HG02571 (cell line): ENCODE measurements around the gene SH2B3.

Experiments
- ATAC-seq: cut with Tn5 transposase; IDR thresholded peaks from one replicate; pipeline ENCODE4 v1.9.1; 2021; ENCODE audit warnings: mild to moderate bottlenecking, moderate library complexity; ENCODE audit not compliant: unreplicated experiment

The SH2B3 gene

GRCh38 chr12:111443086-111443485, 37.4 kb downstream of the SH2B3 start:
- ATAC-seq = no peak

- ATAC-seq = no peak
These were observed 37.9 kb downstream of the SH2B3 start for GRCh38 chr12:111443586-111443985.

- ATAC-seq = peak; percentile 19
These were observed 38.7 kb downstream of the SH2B3 start for GRCh38 chr12:111444314-111444924.

- peak; percentile 76 for ATAC-seq
These were observed 39.4 kb downstream of the SH2B3 start for GRCh38 chr12:111444925-111445725.

- no peak for ATAC-seq
These were observed 40.2 kb downstream of the SH2B3 start for GRCh38 chr12:111445726-111446581.

- no peak for ATAC-seq
These were observed 41.2 kb downstream of the SH2B3 start for GRCh38 chr12:111446631-111447570.

GRCh38 chr12:111447571-111448265, 42.0 kb downstream of the SH2B3 start:
- ATAC-seq = no peak

GRCh38 chr12:111448266-111448830, 42.6 kb downstream of the SH2B3 start:
- ATAC-seq = no peak

- ATAC-seq = no peak
These were observed 43.4 kb downstream of the SH2B3 start for GRCh38 chr12:111448846-111449790.

GRCh38 chr12:111450676-111451075, 45.0 kb downstream of the SH2B3 start:
- ATAC-seq = no peak

- no peak for ATAC-seq
These were observed 45.5 kb downstream of the SH2B3 start for GRCh38 chr12:111451232-111451631.

- ATAC-seq = no peak
These were observed 46.0 kb downstream of the SH2B3 start for GRCh38 chr12:111451649-111452129.

- no peak for ATAC-seq
These were observed 47.6 kb downstream of the SH2B3 start for GRCh38 chr12:111453071-111453989.

GRCh38 chr12:111454311-111454710, 48.6 kb downstream of the SH2B3 start:
- no peak for ATAC-seq

GRCh38 chr12:111454716-111455447, 49.2 kb downstream of the SH2B3 start:
- no peak for ATAC-seq
